NOMO-1 treated with dmso at 0.1 percent for 144 hours (cell line): ENCODE measurements around the gene NRG2.

ENCODE experiments used
- DNase-seq: peaks from one replicate; lab custom pipeline; 2025; ENCODE audit not compliant: unreplicated experiment; lab: John Stamatoyannopoulos, UW

Gene NRG2

GRCh38 chr5:139845846-139846681, 197.0 kb downstream of the NRG2 start:
- no peak for DNase-seq

- DNase-seq: peak; percentile 36
These were observed 198.5 kb downstream of the NRG2 start for GRCh38 chr5:139844472-139845145.

- no peak for DNase-seq
These were observed 199.1 kb downstream of the NRG2 start for GRCh38 chr5:139843991-139844390.

GRCh38 chr5:139842321-139842720, 200.8 kb downstream of the NRG2 start:
- no peak for DNase-seq

- no peak for DNase-seq
These were observed 201.6 kb downstream of the NRG2 start for GRCh38 chr5:139841549-139841948.

- DNase-seq: no peak
These were observed 203.2 kb downstream of the NRG2 start for GRCh38 chr5:139839918-139840317.

- no peak for DNase-seq
These were observed 203.8 kb downstream of the NRG2 start for GRCh38 chr5:139839232-139839815.

GRCh38 chr5:139838381-139839197, 204.5 kb downstream of the NRG2 start:
- DNase-seq: no peak

GRCh38 chr5:139837711-139838380, 205.3 kb downstream of the NRG2 start:
- DNase-seq: no peak

- no peak for DNase-seq
These were observed 206.5 kb downstream of the NRG2 start for GRCh38 chr5:139836469-139837208.

- DNase-seq: no peak
These were observed 207.4 kb downstream of the NRG2 start for GRCh38 chr5:139835656-139836055.

- DNase-seq: no peak
These were observed 209.6 kb downstream of the NRG2 start for GRCh38 chr5:139833525-139833924.

- no peak for DNase-seq
These were observed 211.5 kb downstream of the NRG2 start for GRCh38 chr5:139831624-139832023.

GRCh38 chr5:139829471-139829870, 213.6 kb downstream of the NRG2 start:
- no peak for DNase-seq

- no peak for DNase-seq
These were observed 214.7 kb downstream of the NRG2 start for GRCh38 chr5:139828207-139828895.

GRCh38 chr5:139825690-139826089, 217.4 kb downstream of the NRG2 start:
- DNase-seq: no peak

GRCh38 chr5:139823757-139824355, 219.2 kb downstream of the NRG2 start:
- no peak for DNase-seq

- no peak for DNase-seq
These were observed 220.3 kb downstream of the NRG2 start for GRCh38 chr5:139822553-139823425.
